ENCODE results near the gene FBP2.
A peak's percentile ranks its signal among the peaks of the same experiment; 100 is the strongest.

Gene FBP2

GRCh38 chr9:94581728-94582127 is 11.9 kb downstream of the FBP2 start:
- no peak for TF ChIP-seq CTCF (IDR thresholded peaks at IDR 0.05; ENCODE audit: control insufficient read depth, extremely low read depth, insufficient read depth)
- no peak for DNase-seq (ENCODE audit: low read depth)

GRCh38 chr9:94577571-94577970 is 16.1 kb downstream of the FBP2 start:
- H3K4me3 ChIP-seq (ENCODE audit: low read depth, low read length): no peak overlapping the region
- TF ChIP-seq CTCF (IDR thresholded peaks at IDR 0.05; ENCODE audit: control insufficient read depth, extremely low read depth, insufficient read depth): no peak
- peak; percentile 80 for DNase-seq (ENCODE audit: low read depth)

More at GRCh38 chr9:94581728-94582127, 11.9 kb downstream of the FBP2 start:
- no peak overlapping the region for H3K4me3 ChIP-seq (ENCODE audit: low read depth, low read length)

- H3K4me3 ChIP-seq (ENCODE audit: low read depth, low read length): no peak overlapping the region
- no peak for TF ChIP-seq CTCF (IDR thresholded peaks at IDR 0.05; ENCODE audit: control insufficient read depth, extremely low read depth, insufficient read depth)
- DNase-seq (ENCODE audit: low read depth): no peak
Observed at GRCh38 chr9:94577036-94577435, 16.6 kb downstream of the FBP2 start.

GRCh38 chr9:94576131-94576530 is 17.5 kb downstream of the FBP2 start:
- no peak overlapping the region for H3K4me3 ChIP-seq (ENCODE audit: low read depth, low read length)
- no peak for TF ChIP-seq CTCF (IDR thresholded peaks at IDR 0.05; ENCODE audit: control insufficient read depth, extremely low read depth, insufficient read depth)
- no peak for DNase-seq (ENCODE audit: low read depth)

- TF ChIP-seq CTCF (IDR thresholded peaks at IDR 0.05; ENCODE audit: control insufficient read depth, extremely low read depth, insufficient read depth): no peak
- no peak for DNase-seq (ENCODE audit: low read depth)
- H3K4me3 ChIP-seq (ENCODE audit: low read depth, low read length): no peak overlapping the region
Observed at GRCh38 chr9:94568972-94569712, 24.5 kb downstream of the FBP2 start.

- no peak for DNase-seq (ENCODE audit: low read depth)
- no peak overlapping the region for H3K4me3 ChIP-seq (ENCODE audit: low read depth, low read length)
- TF ChIP-seq CTCF (IDR thresholded peaks at IDR 0.05; ENCODE audit: control insufficient read depth, extremely low read depth, insufficient read depth): no peak
Observed at GRCh38 chr9:94568250-94568889, 25.3 kb downstream of the FBP2 start.
